ENCODE results near the gene AOAH. TPM values are rescaled to one million over a fixed set of nuclear protein-coding genes. Genes with fewer than 3 reads are reported as not detected.

Gene AOAH
- total RNA-seq, 1 experiment from 2014 or later: 0.39 TPM

DNA sequence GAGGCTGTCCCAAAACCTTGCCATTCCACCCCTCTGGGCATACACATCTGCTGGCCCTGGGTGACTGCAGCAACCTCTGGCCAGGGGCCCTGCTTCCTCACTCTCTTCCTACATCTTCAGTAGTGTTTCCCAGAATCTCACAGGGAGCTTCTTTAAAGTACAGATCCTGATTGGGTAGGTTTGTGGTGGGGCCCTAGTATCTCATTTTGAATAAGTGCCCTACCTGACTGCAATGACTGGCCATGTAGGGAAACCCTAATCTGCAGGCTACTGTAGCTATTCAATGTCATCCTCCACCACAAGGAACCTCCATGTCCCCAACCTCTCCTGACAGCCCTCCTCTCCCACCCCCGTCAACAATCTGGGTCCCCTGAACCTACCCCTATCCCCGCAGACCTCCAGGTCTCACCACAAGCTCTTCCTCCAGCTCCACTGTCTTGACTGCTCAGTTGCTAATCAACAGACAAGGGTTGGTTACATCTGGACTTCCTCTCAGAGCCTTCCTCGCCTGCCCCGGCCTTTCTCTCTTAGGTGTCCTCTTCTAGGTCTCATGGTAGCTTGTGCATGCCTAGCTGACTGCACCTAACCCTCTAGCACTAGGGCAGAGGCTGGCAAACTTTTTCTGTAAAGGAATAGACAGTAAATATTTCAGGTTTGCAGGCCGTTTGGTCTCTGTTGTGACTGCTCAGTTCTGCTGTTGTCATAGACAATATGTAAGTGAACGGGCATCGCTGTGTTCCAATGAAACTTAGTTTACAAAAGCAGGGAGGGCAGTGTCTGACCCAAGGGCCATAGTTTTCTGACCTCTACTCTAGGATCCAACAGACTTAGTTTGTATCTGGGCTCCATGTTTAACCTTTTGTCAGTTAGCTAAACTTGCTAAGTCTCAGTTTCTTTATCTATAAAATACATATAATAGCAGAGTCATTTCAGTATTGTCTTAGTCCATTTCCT, 121.1 kb downstream of the AOAH start:
- Mint-ChIP-seq H3K36me3 (ENCODE audit: insufficient read depth in 1 of 3, low read depth in 3 of 3) (no peaks in the 10 kb centered on the region), H3K27ac (peak overlapping the region in 1 of 3 experiments; percentile 93; a peak in 3 of 7 replicates), H3K9me3 (no peaks in the 10 kb centered on the region), H3K4me3 (no peak overlapping the region), H3K4me1 (peaks cover 11 to 18% of the 10 kb centered on the region in 2 experiments), H3K27me3 (ENCODE audit: low read depth) (peaks cover 6% of the 10 kb centered on the region; the same call in 1 of the 2 replicates)
- Histone ChIP-seq H2BK5ac (ENCODE audit: insufficient read length, low read length) (no peak overlapping the region), H2BK20ac (ENCODE audit: low read depth, low read length, poor library complexity, severe bottlenecking) (no peak overlapping the region), H2AK5ac (ENCODE audit: insufficient read length, low read length) (no peak overlapping the region), H3K4ac (ENCODE audit: low read depth, low read length) (no peak overlapping the region), H3T11ph (ENCODE audit: low read length) (no peak overlapping the region), H3K79me2 (ENCODE audit: insufficient read depth, low read length) (no peaks in the 10 kb centered on the region), H3K27me3 (ENCODE audit: insufficient read depth, low read length) (no peaks in the 10 kb centered on the region), H2AFZ (ENCODE audit: low read length) (no peak overlapping the region), H4K20me1 (ENCODE audit: control insufficient read depth, insufficient read depth, insufficient read length) (no peaks in the 10 kb centered on the region), H2BK12ac (ENCODE audit: insufficient read length, low read depth, low read length) (no peak overlapping the region), H4K5ac (ENCODE audit: insufficient read length, low read depth, low read length) (no peak overlapping the region), H4K8ac (replicated peaks; ENCODE audit: insufficient read length, low read depth, low read length) (no peak overlapping the region), H3K79me1 (ENCODE audit: insufficient read depth, low read depth, low read length, poor library complexity, severe bottlenecking) (no peaks in the 10 kb centered on the region), H3K18ac (ENCODE audit: insufficient read length, low read depth, low read length) (no peak overlapping the region), H3K9me3 (ENCODE audit: control insufficient read depth, low read depth, low read length) (no peaks in the 10 kb centered on the region), H2BK120ac (ENCODE audit: low read depth, low read length, poor library complexity, severe bottlenecking) (no peak overlapping the region), H3K27ac (ENCODE audit: insufficient read length, low read depth, low read length) (no peak overlapping the region), H3K14ac (ENCODE audit: insufficient read depth, low read length) (no peak overlapping the region), H4K91ac (ENCODE audit: insufficient read length, low read depth, low read length) (no peak overlapping the region), H3K23me2 (ENCODE audit: insufficient read length, low read depth, low read length, poor library complexity, severe bottlenecking) (no peaks in the 10 kb centered on the region), H3K4me2 (ENCODE audit: insufficient read depth, insufficient read length, low read length) (no peak overlapping the region), H2BK15ac (ENCODE audit: low read depth, low read length) (no peak overlapping the region), H3K56ac (ENCODE audit: insufficient read length, low read depth, low read length) (no peak overlapping the region), H3K4me1 (ENCODE audit: insufficient read depth, low read length) (peaks cover 3% of the 10 kb centered on the region; the same call in 1 of the 2 replicates), H3K9ac (ENCODE audit: extremely low read depth, insufficient read length, low read length) (no peak overlapping the region), H3K23ac (ENCODE audit: insufficient read length, low read depth, low read length) (no peak overlapping the region)
- TF ChIP-seq, protein P1, sequence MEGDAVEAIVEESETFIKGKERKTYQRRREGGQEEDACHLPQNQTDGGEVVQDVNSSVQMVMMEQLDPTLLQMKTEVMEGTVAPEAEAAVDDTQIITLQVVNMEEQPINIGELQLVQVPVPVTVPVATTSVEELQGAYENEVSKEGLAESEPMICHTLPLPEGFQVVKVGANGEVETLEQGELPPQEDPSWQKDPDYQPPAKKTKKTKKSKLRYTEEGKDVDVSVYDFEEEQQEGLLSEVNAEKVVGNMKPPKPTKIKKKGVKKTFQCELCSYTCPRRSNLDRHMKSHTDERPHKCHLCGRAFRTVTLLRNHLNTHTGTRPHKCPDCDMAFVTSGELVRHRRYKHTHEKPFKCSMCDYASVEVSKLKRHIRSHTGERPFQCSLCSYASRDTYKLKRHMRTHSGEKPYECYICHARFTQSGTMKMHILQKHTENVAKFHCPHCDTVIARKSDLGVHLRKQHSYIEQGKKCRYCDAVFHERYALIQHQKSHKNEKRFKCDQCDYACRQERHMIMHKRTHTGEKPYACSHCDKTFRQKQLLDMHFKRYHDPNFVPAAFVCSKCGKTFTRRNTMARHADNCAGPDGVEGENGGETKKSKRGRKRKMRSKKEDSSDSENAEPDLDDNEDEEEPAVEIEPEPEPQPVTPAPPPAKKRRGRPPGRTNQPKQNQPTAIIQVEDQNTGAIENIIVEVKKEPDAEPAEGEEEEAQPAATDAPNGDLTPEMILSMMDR (conservative IDR thresholded peaks at IDR 0.05): no peak
- WGBS (ENCODE audit: extremely low coverage, insufficient read length, low lambda C conversion rate): no CpG with 5 or more reads among the region's 7 CpGs
- DNase-seq: no peak

Data from H9 (cell line).